ENCODE data around the gene LTA. TPM values are rescaled to one million over a fixed set of nuclear protein-coding genes. Genes with fewer than 3 reads are reported as not detected.

The LTA gene
- total and polyA plus RNA-seq, 2 donors (not counting 3 experiments of a cell fraction or from before 2014, with no cell fraction given), result 0.46 TPM; not detected in 1

- POLR2A ChIA-PET, result no interaction called here
- no peak overlapping the region for H3K9ac ChIP-seq (replicated peaks; ENCODE audit: extremely low read depth, insufficient read depth, low read length)
- H3K36me3 ChIP-seq (ENCODE audit: control insufficient read depth in 2 of 2, extremely low read depth in 1 of 2, insufficient read depth in 2 of 2, low read length in 2 of 2), result no peaks in the 10 kb centered on the region
- H3K4me1 ChIP-seq (ENCODE audit: control insufficient read depth, extremely low read depth, insufficient read depth, low read length), result no peaks in the 10 kb centered on the region
- no peak overlapping the region for H3K4me2 ChIP-seq (ENCODE audit: insufficient read depth, low read length)
- no peaks in the 10 kb centered on the region for H3K9me3 ChIP-seq (replicated peaks; ENCODE audit: control insufficient read depth, insufficient read depth, low read length)
- H3K27ac ChIP-seq (ENCODE audit: insufficient read depth, low read depth, low read length), result no peak overlapping the region
- no peak for DNase-seq (ENCODE audit: low read depth, low spot score)
- TF ChIP-seq POLR2AphosphoS5 (IDR thresholded peaks at IDR 0.05; ENCODE audit: insufficient read depth, low read depth, low read length) (no peak), MYC (IDR thresholded peaks at IDR 0.05; ENCODE audit: low read depth, low read length) (no peak), POLR2A (IDR thresholded peaks at IDR 0.05; ENCODE audit: low read depth, low read length) (no peak), JUN (IDR thresholded peaks at IDR 0.05; ENCODE audit: borderline replicate concordance, insufficient read depth, insufficient read length, low read depth) (no peak), GATA2 (IDR thresholded peaks at IDR 0.05; ENCODE audit: insufficient read depth, insufficient read length, low read depth, low read length) (no peak), CTCF (IDR thresholded peaks at IDR 0.05; ENCODE audit: extremely low read depth in 1 of 2, insufficient read depth in 1 of 2, low read depth in 1 of 2, low read length in 2 of 2) (no peak), MAX (IDR thresholded peaks at IDR 0.05; ENCODE audit: insufficient read depth, insufficient read length) (no peak), EZH2 (IDR thresholded peaks at IDR 0.05; ENCODE audit: borderline replicate concordance, low read depth, low read length, severe bottlenecking) (no peak), FOS (IDR thresholded peaks at IDR 0.05; ENCODE audit: borderline replicate concordance, insufficient read depth, low read length) (no peak)
- H3K9me1 ChIP-seq (replicated peaks; ENCODE audit: control insufficient read depth, extremely low read depth, insufficient read depth, low read length), result no peaks in the 10 kb centered on the region
- no peak overlapping the region for H3K4me3 ChIP-seq (replicated peaks in 1 of 3; ENCODE audit: insufficient read depth in 1 of 3, low read depth in 1 of 3, low read length in 3 of 3)
- dilution Hi-C loops (cut with MboI; ENCODE audit: extremely low pct_ligation_motif_present, low sequenced_read_pairs), result no loop called here
- H2AFZ ChIP-seq (ENCODE audit: low read depth, low read length), result no peak overlapping the region
- CTCF ChIA-PET, result no interaction called here
- BruUV-seq (replicated peaks), result no TSS peak
- no peaks in the 10 kb centered on the region for H3K79me2 ChIP-seq (ENCODE audit: control insufficient read depth, insufficient read depth, low read length)
- H3K27me3 ChIP-seq (ENCODE audit: control insufficient read depth in 2 of 2, insufficient read depth in 2 of 2, low read length in 2 of 2), result peaks cover 0 to 3% of the 10 kb centered on the region in 2 experiments
- no peak for FAIRE-seq
- intact Hi-C loops (cut with micrococcal nuclease), result no loop called here
- no peaks in the 10 kb centered on the region for H4K20me1 ChIP-seq (replicated peaks; ENCODE audit: control insufficient read depth, extremely low read depth, insufficient read depth, low read length)
Observed at GRCh38 chr6:31614075-31614619, 42.1 kb downstream of the LTA start.
